ENCODE data around the gene SCO2. TPM values are rescaled to one million over a fixed set of nuclear protein-coding genes. Genes with fewer than 3 reads are reported as not detected.

Gene SCO2
- total and polyA plus RNA-seq, 9 of the 15 experiments (the other 6 are each of a cell fraction or from before 2014, with no cell fraction given), result 0.34 to 4.0 (median 1.1) TPM; not detected in 3

GRCh38 chr22:50562523-50563412, 37.4 kb upstream of the SCO2 start, which contains the start of gene SYCE3 (continued):
- TF ChIP-seq ZBTB7A (IDR thresholded peaks at IDR 0.05; ENCODE audit: borderline replicate concordance, control insufficient read depth, low read depth, low read length), result peak; percentile 87
- no peak for TF ChIP-seq ZNF232 (CRISPR knock-in tag; IDR thresholded peaks at IDR 0.05)
- no peak for TF ChIP-seq POLR3G (IDR thresholded peaks at IDR 0.05; ENCODE audit: extremely low read depth, insufficient read length, insufficient replicate concordance)
- no peak for TF ChIP-seq STAT5B (CRISPR knock-in tag; IDR thresholded peaks at IDR 0.05)
- no peak for TF ChIP-seq EHMT2 (IDR thresholded peaks at IDR 0.05)
- no peak for TF ChIP-seq BACH1 (tag; IDR thresholded peaks at IDR 0.05)
- TF ChIP-seq CSDE1 (IDR thresholded peaks at IDR 0.05), result no peak
- peak in 1 of 2 experiments; percentile 46; a peak in 1 of 4 replicates for TF ChIP-seq SIN3A (IDR thresholded peaks at IDR 0.05; ENCODE audit: borderline replicate concordance in 2 of 2, control insufficient read depth in 1 of 2, low read depth in 2 of 2, low read length in 2 of 2)
- TF ChIP-seq KLF16 (IDR thresholded peaks at IDR 0.05), result peak; percentile 47; the same call in 1 of the 2 replicates
- TF ChIP-seq HEY1 (CRISPR knock-in tag; IDR thresholded peaks at IDR 0.05; ENCODE audit: borderline replicate concordance), result no peak
- TF ChIP-seq ELF1 (tag; IDR thresholded peaks at IDR 0.05), result peak; percentile 76
- TF ChIP-seq SMARCA4 (IDR thresholded peaks at IDR 0.05), result no peak
- TF ChIP-seq REST (IDR thresholded peaks at IDR 0.05; ENCODE audit: borderline replicate concordance), result peak; percentile 35; the same call in 1 of the 2 replicates
- no peak for TF ChIP-seq REST (CRISPR knock-in tag; IDR thresholded peaks at IDR 0.05; ENCODE audit: low read depth)
- no peak for TF ChIP-seq HDAC1 (IDR thresholded peaks at IDR 0.05)
- no peak for TF ChIP-seq CREB1 (IDR thresholded peaks at IDR 0.05)
- TF ChIP-seq CREB1 (CRISPR knock-in tag; IDR thresholded peaks at IDR 0.05), result 0 out of 2 replicates have a peak, but pooled peaks have one; percentile 41
- TF ChIP-seq TBP (optimal IDR thresholded peaks at IDR 0.05; ENCODE audit: low read depth, low read length), result peak; percentile 9
- no peak for TF ChIP-seq SREBF2 (CRISPR knock-in tag; IDR thresholded peaks at IDR 0.05)
- peak; percentile 82 for TF ChIP-seq ETV5 (CRISPR knock-in tag; IDR thresholded peaks at IDR 0.05; ENCODE audit: low read depth)
- TF ChIP-seq NFYB (IDR thresholded peaks at IDR 0.05; ENCODE audit: extremely low read depth, insufficient read length), result peak; percentile 42
- peak; percentile 75 to 95 for TF ChIP-seq MAZ (CRISPR knock-in tag; conservative IDR thresholded peaks at IDR 0.05 in 1 of 2, IDR thresholded peaks at IDR 0.05 in 1 of 2)
